SK-N-SH (cell line): Measurements from ENCODE around the gene GATAD2A. TPM values are rescaled to one million over a fixed set of nuclear protein-coding genes. Genes with fewer than 3 reads are reported as not detected.
A peak's percentile ranks its signal among the peaks of the same experiment; 100 is the strongest.

Experiments used
- CTCF ChIA-PET: fragments of 300-600, 350-600 bp; formaldehyde crosslinking; extraction: SDS; loops from one replicate; lab custom pipeline; 2021; lab: Yijun Ruan, JAX
- POLR2A ChIA-PET: fragments of 350-600 bp; sonication (Branson Sonifier 250); formaldehyde crosslinking; extraction: SDS; loops from one replicate; lab custom pipeline; 2020; ENCODE audit warnings: antibody characterized with exemption, inconsistent platforms; lab: Yijun Ruan, JAX
- DNase-seq: peaks from one replicate; pipeline ENCODE4 v3.0.0; 2012
- H2AFZ ChIP-seq: fragments of 200-600 bp; sonication (generic); 2 replicates; pipeline ENCODE4 v1.8.1; 2016; ENCODE audit warnings: antibody characterized with exemption, mild to moderate bottlenecking, low read depth
- H3F3A ChIP-seq: fragments of 200-600 bp; sonication (generic); replicated peaks from 2 replicates; pipeline ENCODE3; 2016; ENCODE audit warnings: antibody characterized with exemption, mild to moderate bottlenecking; ENCODE audit not compliant: insufficient read depth
- H3K27ac ChIP-seq, 2 experiments: fragments of 200-500 bp in 1 of 2; fragments of 200-600 bp in 1 of 2; sonication (Bioruptor generic) in 1 of 2; sonication (generic), shearing (Covaris generic) in 1 of 2; 2 replicates each; pipeline versions ENCODE4 v1.5.1 to v1.6.1; 2014 to 2016; ENCODE audit warnings: low read depth in 2 of 2, inconsistent platforms in 1 of 2, low read length in 1 of 2, mild to moderate bottlenecking in 1 of 2, mixed read lengths in 1 of 2
- H3K27me3 ChIP-seq: fragments of 200-600 bp; sonication (generic), shearing (Covaris generic); 2 replicates; pipeline ENCODE4 v1.6.1; 2016; ENCODE audit warnings: mixed run types; ENCODE audit not compliant: insufficient read depth
- H3K36me3 ChIP-seq, 2 experiments: fragments of 200-500 bp in 1 of 2; fragments of 200-600 bp in 1 of 2; sonication (Bioruptor generic) in 1 of 2; sonication (generic) in 1 of 2; replicated peaks in 1 of 2; 2 replicates each; pipeline versions ENCODE3 to v1.5.1; 2014 to 2016; ENCODE audit warnings: low read length in 1 of 2, mild to moderate bottlenecking in 1 of 2; ENCODE audit not compliant: insufficient read depth in 2 of 2, control insufficient read depth in 1 of 2
- H3K4me1 ChIP-seq, 2 experiments: fragments of 200-500 bp in 1 of 2; fragments of 200-600 bp in 1 of 2; sonication (Bioruptor generic) in 1 of 2; sonication (generic), shearing (Covaris generic) in 1 of 2; 2 replicates each; pipeline versions ENCODE4 v1.5.1 to v1.6.1; 2014 to 2016; ENCODE audit warnings: low read depth in 1 of 2, low read length in 1 of 2, mixed run types in 1 of 2; ENCODE audit not compliant: insufficient read depth in 2 of 2, control insufficient read depth in 1 of 2
- H3K4me2 ChIP-seq: fragments of 200-600 bp; sonication (generic), shearing (Covaris generic); 2 replicates; pipeline ENCODE4 v1.6.1; 2017; ENCODE audit warnings: mixed run types
- H3K4me3 ChIP-seq, 2 experiments: fragments of 200-500 bp in 1 of 2; fragments of 200-600 bp in 1 of 2; sonication (Bioruptor generic) in 1 of 2; sonication (generic), shearing (Covaris generic) in 1 of 2; 2 replicates each; pipeline versions ENCODE4 v1.5.1 to v1.8.1; 2014 to 2016; ENCODE audit warnings: low read depth in 2 of 2, inconsistent platforms in 1 of 2, low read length in 1 of 2, mild to moderate bottlenecking in 1 of 2, mixed read lengths in 1 of 2, moderate library complexity in 1 of 2
- H3K79me2 ChIP-seq: fragments of 200-600 bp; sonication (generic); 2 replicates; pipeline ENCODE4 v1.8.1; 2017; ENCODE audit warnings: mild to moderate bottlenecking; ENCODE audit not compliant: insufficient read depth
- H3K9ac ChIP-seq: fragments of 200-600 bp; sonication (generic); 2 replicates; pipeline ENCODE4 v1.6.1; 2017; ENCODE audit warnings: mixed run types
- H3K9me2 ChIP-seq: fragments of 200-600 bp; sonication (generic); 2 replicates; pipeline ENCODE4 v1.6.1; 2017; ENCODE audit warnings: mixed run types
- H3K9me3 ChIP-seq: fragments of 200-600 bp; sonication (generic); 2 replicates; pipeline ENCODE4 v1.6.1; 2017; ENCODE audit warnings: mixed run types, mild to moderate bottlenecking, moderate library complexity
- H4K20me1 ChIP-seq: fragments of 200-600 bp; sonication (generic); 2 replicates; pipeline ENCODE4 v1.6.1; 2017; ENCODE audit warnings: mild to moderate bottlenecking, mixed run types; ENCODE audit not compliant: insufficient read depth
- CTCF ChIP-seq: fragments of 200-600 bp; sonication (generic); IDR thresholded peaks from 2 replicates; pipeline ENCODE4 v1.6.1; 2017; ENCODE audit warnings: antibody characterized with exemption, mild to moderate bottlenecking, moderate library complexity
- ELF1 ChIP-seq: IDR thresholded peaks from 2 replicates; pipeline ENCODE4 v1.4.0; 2012
- EP300 ChIP-seq, 2 experiments: IDR thresholded peaks; 2 replicates each; pipeline versions ENCODE4 v1.4.0 to v1.6.1; 2012; ENCODE audit warnings: borderline replicate concordance in 1 of 2, low read depth in 1 of 2, low read length in 1 of 2
- FOXJ3 ChIP-seq: sonication (generic); formaldehyde crosslinking; IDR thresholded peaks from 2 replicates; pipeline ENCODE4 v1.5.1; 2020; ENCODE audit warnings: mild to moderate bottlenecking, missing genetic modification reagents
- MEF2A ChIP-seq: IDR thresholded peaks from 2 replicates; pipeline ENCODE4 v1.4.0; 2012; ENCODE audit warnings: low read depth, borderline replicate concordance
- MXI1 ChIP-seq: IDR thresholded peaks from 2 replicates; pipeline ENCODE4 v1.6.1; 2012; ENCODE audit warnings: mild to moderate bottlenecking, low read depth, low read length, improper control_type of control experiment
- NRF1 ChIP-seq: IDR thresholded peaks from 2 replicates; pipeline ENCODE4 v1.6.1; 2012; ENCODE audit warnings: low read depth, mild to moderate bottlenecking, low read length
- PBX3 ChIP-seq: IDR thresholded peaks from 2 replicates; pipeline ENCODE4; 2012
- POLR2AphosphoS5 ChIP-seq: IDR thresholded peaks from 2 replicates; pipeline ENCODE4 v1.6.1; 2012; ENCODE audit warnings: low read depth, low read length
- RCOR1 ChIP-seq: fragments of 150-350 bp; IDR thresholded peaks from 2 replicates; pipeline ENCODE4 v1.6.1; 2017; ENCODE audit warnings: antibody characterized with exemption, low read length
- RFX5 ChIP-seq: IDR thresholded peaks from 2 replicates; pipeline ENCODE4 v1.6.1; 2012; ENCODE audit warnings: mild to moderate bottlenecking, improper control_type of control experiment, low read length
- SMC3 ChIP-seq: IDR thresholded peaks from 2 replicates; pipeline ENCODE4 v1.6.1; 2012; ENCODE audit warnings: low read depth, low read length, improper control_type of control experiment
- USF2 ChIP-seq: fragments of 150-350 bp; IDR thresholded peaks from 2 replicates; pipeline ENCODE4 v1.6.1; 2017; ENCODE audit warnings: antibody characterized with exemption, low read length, low read depth, borderline replicate concordance
- ZBTB33 ChIP-seq: IDR thresholded peaks from 2 replicates; pipeline ENCODE4 v1.4.0; 2012; ENCODE audit warnings: low read depth, borderline replicate concordance
- WGBS: methylation state at CpG from one replicate; pipeline ENCODE4 v1.1.6; 2017; ENCODE audit warnings: low lambda C conversion rate; 5-methylcytosine and 5-hydroxymethylcytosine counted together
- polyA plus RNA-seq, 3 experiments: library from polyadenylated mRNA; depleted of rRNA; stranded (reverse); fragments of >200 nt; gene quantifications; 2 replicates each; pipeline ENCODE4 v1.2.3, GENCODE V29; 2012
- TF ChIP-seq, protein P1 (sequence below): fragments of 150-350 bp; IDR thresholded peaks from 2 replicates; pipeline ENCODE4 v1.6.1; 2016; ENCODE audit warnings: mild to moderate bottlenecking, low read depth, low read length
- TF ChIP-seq, protein P2 (sequence below): IDR thresholded peaks from 2 replicates; pipeline ENCODE4 v1.4.0; 2012; ENCODE audit warnings: low read depth, borderline replicate concordance

Gene GATAD2A
- polyA plus RNA-seq, 1 of the 3 experiments (the other 2 are of a cell fraction): 36.6 TPM

GRCh38 chr19:19488875-19489690, 83.6 kb downstream of the GATAD2A start (continued):
- TF ChIP-seq, protein P1, sequence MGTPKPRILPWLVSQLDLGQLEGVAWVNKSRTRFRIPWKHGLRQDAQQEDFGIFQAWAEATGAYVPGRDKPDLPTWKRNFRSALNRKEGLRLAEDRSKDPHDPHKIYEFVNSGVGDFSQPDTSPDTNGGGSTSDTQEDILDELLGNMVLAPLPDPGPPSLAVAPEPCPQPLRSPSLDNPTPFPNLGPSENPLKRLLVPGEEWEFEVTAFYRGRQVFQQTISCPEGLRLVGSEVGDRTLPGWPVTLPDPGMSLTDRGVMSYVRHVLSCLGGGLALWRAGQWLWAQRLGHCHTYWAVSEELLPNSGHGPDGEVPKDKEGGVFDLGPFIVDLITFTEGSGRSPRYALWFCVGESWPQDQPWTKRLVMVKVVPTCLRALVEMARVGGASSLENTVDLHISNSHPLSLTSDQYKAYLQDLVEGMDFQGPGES: no peak
- TF ChIP-seq FOXJ3 (CRISPR knock-in tag) (no peak), MEF2A (no peak), ELF1 (peak; percentile 46; the same call in 1 of the 2 replicates), USF2 (peak; percentile 85), POLR2AphosphoS5 (0 out of 2 replicates have a peak, but pooled peaks have one; percentile 41), SMC3 (no peak), CTCF (no peak)
- TF ChIP-seq, protein P2, sequence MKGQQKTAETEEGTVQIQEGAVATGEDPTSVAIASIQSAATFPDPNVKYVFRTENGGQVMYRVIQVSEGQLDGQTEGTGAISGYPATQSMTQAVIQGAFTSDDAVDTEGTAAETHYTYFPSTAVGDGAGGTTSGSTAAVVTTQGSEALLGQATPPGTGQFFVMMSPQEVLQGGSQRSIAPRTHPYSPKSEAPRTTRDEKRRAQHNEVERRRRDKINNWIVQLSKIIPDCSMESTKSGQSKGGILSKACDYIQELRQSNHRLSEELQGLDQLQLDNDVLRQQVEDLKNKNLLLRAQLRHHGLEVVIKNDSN: peak; percentile 95
- TF ChIP-seq, all 33 proteins: peak for 14

DNA sequence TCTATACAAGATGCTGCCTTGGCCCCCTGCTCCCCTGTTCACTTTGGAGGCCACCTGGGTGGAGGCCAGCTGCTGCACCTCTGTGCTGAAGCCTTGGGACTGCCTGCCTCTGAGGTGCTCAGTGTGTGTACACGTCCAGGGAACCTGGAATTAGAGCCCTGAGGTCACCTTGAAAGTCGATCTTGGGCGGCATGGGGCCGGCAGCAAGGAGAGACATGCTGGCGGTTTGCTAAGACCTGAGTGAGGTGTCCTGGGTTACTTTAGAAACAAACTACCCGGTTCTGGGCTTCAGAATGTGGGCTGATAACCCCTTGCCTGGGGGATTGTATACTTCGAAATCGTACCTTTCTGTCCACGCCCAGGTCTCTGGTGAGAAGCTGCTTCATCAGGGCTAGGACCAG, 84.3 kb downstream of the GATAD2A start:
- H2AFZ ChIP-seq: no peak overlapping the region
- H3K27ac ChIP-seq: peak overlapping the region; percentile 86 to 89
- H3K79me2 ChIP-seq: peaks cover 41% of the 10 kb centered on the region
- H3K9me3 ChIP-seq: no peaks in the 10 kb centered on the region
- DNase-seq: no peak
- peak overlapping the region in 1 of 2 experiments; percentile 19; a peak in 2 of 4 replicates for H3K4me3 ChIP-seq
- H4K20me1 ChIP-seq: no peaks in the 10 kb centered on the region
- ChIA-PET POLR2A (interaction anchor here (0.8 to 1.4 kb wide), 3 partner anchors 26 to 84 kb away, joined by 3 to 4 read pairs (median 3); partner anchors contain the start of genes GATAD2A and NDUFA13), CTCF (interaction anchor here (0.6 to 9.7 kb wide), 43 partner anchors 9 to 344 kb away, joined by 3 to 172 read pairs (median 6); partner anchors contain the start of genes GATAD2A, GMIP, MAU2 and NDUFA13)
- H3K27me3 ChIP-seq: no peaks in the 10 kb centered on the region
- peaks cover 29 to 50% of the 10 kb centered on the region in 2 experiments for H3K4me1 ChIP-seq
- no peaks in the 10 kb centered on the region for H3K9me2 ChIP-seq
- H3K9ac ChIP-seq: peak overlapping the region; percentile 33; the same call in 1 of the 2 replicates
- peak overlapping the region; percentile 58 for H3K4me2 ChIP-seq
- WGBS: 85% methylated on average over 5 of the region's 9 CpGs
- peaks cover 26% of the 10 kb centered on the region for H3F3A ChIP-seq
- H3K36me3 ChIP-seq: peaks cover 4 to 20% of the 10 kb centered on the region in 2 experiments
- no peak for TF ChIP-seq NRF1
- TF ChIP-seq RCOR1: no peak
- no peak for TF ChIP-seq RFX5
- TF ChIP-seq ZBTB33: no peak
- TF ChIP-seq, protein P1: no peak
- no peak for TF ChIP-seq MXI1
- TF ChIP-seq EP300 (IDR thresholded peaks at IDR 0.05; ENCODE audit: borderline replicate concordance in 1 of 2, low read depth in 1 of 2, low read length in 1 of 2): no peak
- TF ChIP-seq PBX3: no peak
- no peak for TF ChIP-seq MEF2A
- TF ChIP-seq CTCF: no peak
